Activated CD4-positive, CD25-positive, alpha-beta regulatory T cell treated with anti-CD3 and anti-CD28 coated beads, Interleukin-2, amount 50 U/mL, for 24 hours (primary cell): Measurements from ENCODE around the gene APAF1.

ENCODE experiments used
- ATAC-seq, 2 donors: fragments of 150-1000 bp; cut with Tn5 transposase; one replicate each; pipeline ENCODE4 v1.10.0; 2021; ENCODE audit warnings: mild to moderate bottlenecking in 1 of 2, moderate library complexity in 1 of 2

Gene APAF1

GRCh38 chr12:98674841-98675240 lies 29.8 kb downstream of the APAF1 start:
- no peak for ATAC-seq

- no peak for ATAC-seq
Measured at GRCh38 chr12:98678236-98678945, 33.3 kb downstream of the APAF1 start.

DNA sequence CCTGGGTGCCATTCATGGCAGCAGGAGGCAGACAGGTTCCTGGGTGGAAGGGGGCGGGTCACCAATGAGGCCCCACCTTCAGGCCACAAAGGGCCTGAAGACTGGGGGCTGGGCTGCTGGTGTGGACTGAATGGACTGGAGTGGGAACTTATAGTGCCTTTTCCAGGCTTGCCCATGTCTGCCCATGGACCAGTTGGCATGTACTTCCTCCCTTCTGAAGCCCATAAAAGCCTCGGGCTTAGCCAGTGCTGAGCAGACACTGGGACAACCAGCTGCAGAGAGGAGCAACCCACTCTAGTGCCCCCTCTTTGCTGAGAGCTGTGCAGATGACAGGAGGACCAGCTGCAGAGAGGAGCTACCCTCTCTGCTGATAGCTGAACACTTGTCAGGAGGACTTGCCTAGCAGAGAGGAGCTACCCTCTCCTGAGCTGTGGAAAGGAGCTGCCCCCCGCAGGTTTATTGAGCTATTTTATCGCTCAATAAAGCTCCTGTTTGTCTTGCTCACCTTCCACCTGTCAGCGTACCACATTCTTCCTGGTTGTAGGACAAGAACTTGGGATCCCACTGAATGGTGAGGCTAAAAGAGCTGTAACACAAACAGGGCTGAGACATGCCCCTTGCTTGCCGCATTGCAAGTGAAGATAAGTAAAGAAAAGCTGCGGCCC lies 34.0 kb downstream of the APAF1 start:
- no peak for ATAC-seq

DNA sequence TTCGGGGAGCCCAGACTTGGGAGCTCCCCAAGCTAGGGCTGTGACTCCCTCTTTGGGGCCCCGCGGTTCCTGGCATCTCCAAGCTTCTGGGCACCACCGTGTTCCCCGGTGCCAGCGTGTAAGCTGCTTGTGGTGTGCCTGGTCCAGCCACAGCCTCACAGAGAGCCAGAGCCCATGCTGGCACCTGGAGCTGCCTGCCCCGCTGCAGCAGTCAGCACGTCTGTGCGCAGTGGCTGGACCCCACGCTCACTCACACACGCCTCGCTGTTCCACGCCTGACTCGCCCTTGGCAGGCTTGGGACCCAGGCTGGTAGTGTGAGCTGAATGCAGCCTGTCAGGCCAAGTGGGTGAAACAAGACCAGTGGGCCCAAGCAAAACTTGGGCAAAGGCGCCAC lies 34.5 kb downstream of the APAF1 start:
- ATAC-seq = no peak

GRCh38 chr12:98684199-98684598 lies 39.1 kb downstream of the APAF1 start:
- ATAC-seq = no peak

DNA sequence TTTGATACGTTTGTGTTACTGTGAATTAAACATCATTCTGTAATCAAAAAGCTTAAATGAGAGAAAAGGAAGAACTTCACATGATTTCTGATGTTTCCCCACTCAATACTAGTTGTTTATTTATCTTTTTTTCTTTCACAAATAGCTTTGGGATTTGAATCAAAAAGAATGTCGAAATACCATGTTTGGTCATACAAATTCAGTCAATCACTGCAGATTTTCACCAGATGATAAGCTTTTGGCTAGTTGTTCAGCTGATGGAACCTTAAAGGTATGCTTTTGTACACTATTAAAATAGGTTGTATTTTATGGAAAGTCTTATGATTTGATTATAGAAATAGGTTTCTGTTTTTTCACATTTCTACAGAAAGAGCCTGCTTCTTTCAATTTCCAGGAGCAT lies 41.5 kb downstream of the APAF1 start:
- no peak for ATAC-seq

DNA sequence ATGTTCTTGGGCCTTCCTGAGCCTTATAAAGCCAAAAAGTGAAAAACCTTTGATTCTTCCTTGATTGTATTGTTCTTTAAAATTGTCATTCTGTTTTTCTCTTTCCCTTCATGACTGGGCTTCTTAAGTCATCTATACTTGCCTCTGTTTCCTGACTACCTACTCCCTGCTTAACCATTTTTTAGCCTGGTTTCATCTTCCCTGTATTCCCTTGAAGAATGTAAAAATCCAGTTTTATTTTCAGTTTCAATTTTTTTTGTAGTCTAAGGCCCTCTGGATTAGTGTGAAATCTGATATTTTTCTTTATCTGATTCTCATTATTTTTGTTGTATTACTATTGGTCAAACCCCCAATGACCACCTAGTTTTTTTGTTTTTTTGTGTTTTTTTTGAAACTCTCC lies 46.3 kb downstream of the APAF1 start:
- no peak for ATAC-seq

- ATAC-seq = no peak
Measured at GRCh38 chr12:98696036-98696646, 51.1 kb downstream of the APAF1 start.

DNA sequence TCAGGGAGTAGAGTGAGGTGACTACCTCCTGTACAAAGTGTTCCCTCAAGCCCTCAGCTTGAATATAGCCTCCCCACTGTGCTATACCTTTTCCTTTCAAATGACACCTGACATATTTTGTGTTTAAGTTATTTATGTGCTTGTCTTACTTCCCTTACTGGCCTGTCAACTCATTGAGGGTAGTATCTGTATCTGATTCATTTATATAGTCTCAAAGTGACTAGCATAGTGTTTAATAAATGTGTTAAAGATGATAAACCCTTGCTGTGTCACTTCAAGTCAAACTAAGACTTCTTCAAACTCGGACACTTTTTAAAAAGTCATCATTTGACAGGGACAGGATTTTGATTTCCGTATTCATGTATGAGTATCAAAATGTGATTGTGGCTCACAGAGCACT lies 52.1 kb downstream of the APAF1 start:
- peak; percentile 53 to 81 for ATAC-seq

- ATAC-seq = peak; percentile 41 to 63
Measured at GRCh38 chr12:98698603-98699463, 53.7 kb downstream of the APAF1 start.

DNA sequence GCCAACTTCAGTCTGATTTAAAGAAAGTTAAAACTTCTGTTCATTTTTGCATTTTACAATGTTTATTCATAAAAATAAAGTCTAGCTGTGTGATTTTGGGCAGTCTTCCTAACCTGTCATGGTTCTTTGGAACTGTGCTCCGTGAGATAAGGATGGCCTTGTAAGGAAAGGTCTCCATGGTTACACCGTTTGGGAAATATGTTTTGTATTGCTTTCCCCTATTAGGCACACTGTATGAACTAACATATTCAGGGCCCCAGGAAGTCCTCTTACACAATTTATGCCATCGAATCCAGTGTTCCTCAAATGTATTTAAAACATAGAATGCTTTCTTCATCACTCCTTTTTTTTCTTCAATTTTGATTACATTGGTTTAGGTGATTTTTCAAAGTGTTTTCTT lies 54.5 kb downstream of the APAF1 start:
- ATAC-seq = no peak

DNA sequence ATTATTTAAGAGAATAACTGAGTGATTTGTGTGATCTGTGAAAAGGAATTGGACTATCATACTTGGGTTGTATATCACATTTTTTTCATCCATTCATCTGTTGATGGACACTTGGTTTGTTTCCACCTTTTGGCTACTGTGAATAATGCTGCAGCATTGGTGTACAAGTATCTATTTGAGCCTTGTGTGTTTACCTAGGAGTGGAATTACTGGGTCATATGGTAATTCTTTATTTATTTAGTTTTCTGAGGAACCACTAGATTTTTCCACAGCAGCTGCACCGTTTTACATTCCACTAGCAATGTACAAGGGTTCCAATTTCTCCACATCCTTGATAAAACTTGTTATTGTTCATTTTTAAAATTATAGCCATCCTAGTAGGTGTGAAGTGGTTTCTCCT lies 56.1 kb downstream of the APAF1 start:
- ATAC-seq = no peak

GRCh38 chr12:98709022-98709421 lies 63.9 kb downstream of the APAF1 start:
- ATAC-seq = no peak

GRCh38 chr12:98714426-98714825 lies 69.3 kb downstream of the APAF1 start:
- no peak for ATAC-seq

- no peak for ATAC-seq
Measured at GRCh38 chr12:98719515-98720504, 74.7 kb downstream of the APAF1 start.

- no peak for ATAC-seq
Measured at GRCh38 chr12:98721204-98721702, 76.2 kb downstream of the APAF1 start.

- ATAC-seq = peak; percentile 56 to 74
Measured at GRCh38 chr12:98724384-98725155, 79.5 kb downstream of the APAF1 start.

DNA sequence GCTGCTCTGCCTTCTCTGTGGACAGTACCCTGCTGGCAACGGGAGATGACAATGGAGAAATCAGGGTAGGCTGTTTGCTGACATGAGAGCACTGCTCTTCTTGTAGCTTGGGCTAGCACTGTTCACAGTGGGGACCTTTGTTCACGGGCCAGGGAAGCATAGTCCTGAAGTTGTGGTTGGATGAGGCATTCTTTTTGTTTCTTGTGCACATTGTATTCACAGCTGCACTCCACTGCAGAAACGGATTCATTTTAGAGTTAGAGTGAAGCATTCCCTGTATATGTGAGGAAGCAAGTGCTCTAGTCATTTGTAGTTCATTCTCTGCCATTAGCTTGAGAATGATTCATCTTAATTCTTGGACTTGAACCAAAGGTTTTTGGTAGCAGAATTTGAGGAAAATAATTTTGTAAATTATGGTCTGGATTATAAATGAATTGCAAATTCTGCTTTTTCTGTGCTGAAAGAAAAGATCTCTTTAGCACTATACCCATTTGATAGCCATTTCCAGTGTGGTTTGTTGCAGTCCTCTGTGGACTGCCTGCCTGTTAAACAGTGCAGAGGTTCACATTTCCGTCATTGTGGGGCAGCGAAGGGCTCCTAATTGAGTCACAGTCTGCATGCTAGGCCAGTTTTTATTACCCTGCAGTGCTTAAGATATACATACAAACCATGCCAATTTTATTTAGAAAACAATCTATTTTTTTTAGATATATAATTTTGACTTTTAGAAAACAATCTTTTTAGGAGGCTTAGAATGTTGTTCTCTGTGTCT lies 80.6 kb downstream of the APAF1 start:
- ATAC-seq = peak; percentile 49 to 58

DNA sequence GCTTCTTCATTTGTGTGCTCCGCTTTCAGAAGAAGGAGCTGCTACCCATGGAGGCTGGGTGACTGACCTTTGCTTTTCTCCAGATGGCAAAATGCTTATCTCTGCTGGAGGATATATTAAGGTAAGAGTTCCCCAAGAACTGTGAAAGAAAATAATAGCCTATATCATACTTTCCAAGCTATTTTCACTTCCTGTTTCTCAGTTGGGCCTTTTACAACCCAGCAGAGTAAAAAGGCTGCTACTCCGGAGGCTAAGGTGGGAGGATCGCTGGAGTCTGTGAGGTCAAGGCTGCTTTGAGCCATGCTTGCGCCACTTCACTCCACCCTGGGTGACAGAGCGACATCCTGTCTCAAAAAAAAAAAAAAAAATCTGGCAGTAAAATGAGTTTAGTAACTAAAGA lies 82.1 kb downstream of the APAF1 start:
- no peak for ATAC-seq

DNA sequence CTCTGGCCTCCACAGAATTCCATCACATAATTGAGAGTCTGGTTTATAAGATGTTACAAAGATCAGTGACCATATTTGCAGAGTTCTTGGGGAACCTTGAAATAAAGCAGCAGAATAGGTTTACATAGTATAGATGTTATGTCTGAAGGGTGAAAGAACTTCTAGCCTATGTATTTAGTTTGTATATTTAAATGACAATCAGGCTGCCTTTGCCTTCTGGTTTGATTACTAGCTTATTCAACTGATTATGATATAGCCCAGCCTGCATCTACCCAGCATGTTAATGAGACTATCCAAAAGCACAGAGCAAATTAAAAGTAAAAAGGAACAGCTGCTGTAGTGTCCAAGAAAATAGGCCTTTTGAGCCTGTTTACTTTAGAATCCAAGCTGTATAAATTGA lies 85.3 kb downstream of the APAF1 start:
- ATAC-seq = no peak
